Progenitor cell of endocrine pancreas (in vitro differentiated cells): Measurements from ENCODE around the gene NFIB. TPM values are rescaled to one million over a fixed set of nuclear protein-coding genes. Genes with fewer than 3 reads are reported as not detected.
A peak's percentile ranks its signal among the peaks of the same experiment; 100 is the strongest.

Source experiments
- DNase-seq: peaks from one replicate; pipeline ENCODE4 v3.0.0; 2021; ENCODE audit warnings: low spot score; ENCODE audit not compliant: unreplicated experiment
- H3K27ac Mint-ChIP-seq: 2 replicates; pipeline ENCODE4 v1.8.0; 2021; ENCODE audit warnings: mild to moderate bottlenecking, moderate library complexity, mixed read lengths
- H3K27me3 Mint-ChIP-seq: 2 replicates; pipeline ENCODE4 v1.8.0; 2021; ENCODE audit warnings: mixed read lengths
- H3K36me3 Mint-ChIP-seq: 2 replicates; pipeline ENCODE4 v1.8.0; 2022; ENCODE audit warnings: mixed read lengths; ENCODE audit not compliant: insufficient read depth
- H3K4me1 Mint-ChIP-seq: 2 replicates; pipeline ENCODE4 v1.8.0; 2021; ENCODE audit warnings: low read depth, mixed read lengths
- H3K4me3 Mint-ChIP-seq: 2 replicates; pipeline ENCODE4 v1.8.0; 2021; ENCODE audit warnings: low read depth, mild to moderate bottlenecking, moderate library complexity, mixed read lengths
- H3K9me3 Mint-ChIP-seq: 2 replicates; pipeline ENCODE4 v1.8.0; 2021; ENCODE audit warnings: low read depth, mixed read lengths
- total RNA-seq: library from RNA; stranded (reverse); gene quantifications from 2 replicates; pipeline ENCODE4 v1.2.1, GENCODE V29; 2021
- TF ChIP-seq, protein P1 (sequence below): fragments of 200-600 bp; sonication (generic); IDR thresholded peaks from one replicate; pipeline ENCODE4 v1.5.0; 2021; ENCODE audit warnings: antibody characterized with exemption, mild to moderate bottlenecking; ENCODE audit not compliant: unreplicated experiment

NFIB gene
- total RNA-seq, 1 donor from 2014 or later, result 15.5 TPM

DNA sequence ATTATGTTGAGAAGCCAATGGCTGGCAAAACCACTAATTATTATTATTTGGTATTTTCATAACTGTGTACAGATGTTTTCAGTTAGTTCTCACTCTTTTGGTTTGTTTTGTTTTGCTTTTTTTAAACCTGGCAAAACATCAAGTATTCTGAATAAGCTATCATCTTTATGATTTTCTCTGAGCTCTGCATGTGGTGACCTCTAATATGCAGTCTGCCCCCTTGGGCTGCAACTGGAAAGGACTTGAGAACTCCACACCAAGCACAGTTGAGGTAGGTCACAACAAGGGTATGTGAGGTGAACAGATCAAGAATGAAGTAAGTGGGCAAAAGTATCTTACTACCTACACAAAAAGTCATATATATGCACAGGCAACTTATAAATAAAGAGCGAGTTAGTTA is 202.2 kb downstream of the NFIB start:
- no peak for DNase-seq
- Mint-ChIP-seq H3K27ac (no peak overlapping the region), H3K27me3 (no peaks in the 10 kb centered on the region), H3K9me3 (no peaks in the 10 kb centered on the region), H3K4me1 (peaks cover 13% of the 10 kb centered on the region), H3K4me3 (no peak overlapping the region), H3K36me3 (peaks cover 8% of the 10 kb centered on the region)
- TF ChIP-seq, protein P1, sequence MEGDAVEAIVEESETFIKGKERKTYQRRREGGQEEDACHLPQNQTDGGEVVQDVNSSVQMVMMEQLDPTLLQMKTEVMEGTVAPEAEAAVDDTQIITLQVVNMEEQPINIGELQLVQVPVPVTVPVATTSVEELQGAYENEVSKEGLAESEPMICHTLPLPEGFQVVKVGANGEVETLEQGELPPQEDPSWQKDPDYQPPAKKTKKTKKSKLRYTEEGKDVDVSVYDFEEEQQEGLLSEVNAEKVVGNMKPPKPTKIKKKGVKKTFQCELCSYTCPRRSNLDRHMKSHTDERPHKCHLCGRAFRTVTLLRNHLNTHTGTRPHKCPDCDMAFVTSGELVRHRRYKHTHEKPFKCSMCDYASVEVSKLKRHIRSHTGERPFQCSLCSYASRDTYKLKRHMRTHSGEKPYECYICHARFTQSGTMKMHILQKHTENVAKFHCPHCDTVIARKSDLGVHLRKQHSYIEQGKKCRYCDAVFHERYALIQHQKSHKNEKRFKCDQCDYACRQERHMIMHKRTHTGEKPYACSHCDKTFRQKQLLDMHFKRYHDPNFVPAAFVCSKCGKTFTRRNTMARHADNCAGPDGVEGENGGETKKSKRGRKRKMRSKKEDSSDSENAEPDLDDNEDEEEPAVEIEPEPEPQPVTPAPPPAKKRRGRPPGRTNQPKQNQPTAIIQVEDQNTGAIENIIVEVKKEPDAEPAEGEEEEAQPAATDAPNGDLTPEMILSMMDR, result no peak

DNA sequence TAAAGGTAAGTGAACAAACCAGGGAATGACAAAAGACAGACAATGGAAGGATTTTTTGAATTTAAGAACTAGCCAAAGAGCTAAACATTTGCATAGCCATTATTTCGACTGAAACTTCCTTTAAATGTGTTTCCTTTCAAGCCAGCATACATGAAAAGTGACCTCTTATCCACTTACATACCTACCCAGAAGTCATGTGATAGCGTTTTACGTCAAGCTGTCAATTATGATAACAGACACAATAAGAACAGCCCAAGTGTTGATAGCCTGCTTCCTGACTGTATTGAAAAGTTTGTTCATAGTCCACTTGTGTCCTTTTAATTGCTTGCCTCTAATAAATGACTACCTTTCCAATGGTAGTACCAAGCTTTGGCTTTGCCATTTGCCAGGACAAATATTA is 206.0 kb downstream of the NFIB start:
- Mint-ChIP-seq H3K36me3 (peaks cover 5% of the 10 kb centered on the region), H3K4me1 (peaks cover 35% of the 10 kb centered on the region), H3K4me3 (no peak overlapping the region), H3K27ac (peak overlapping the region; percentile 83), H3K9me3 (no peaks in the 10 kb centered on the region), H3K27me3 (no peaks in the 10 kb centered on the region)
- TF ChIP-seq, protein P1, result no peak
- no peak for DNase-seq

DNA sequence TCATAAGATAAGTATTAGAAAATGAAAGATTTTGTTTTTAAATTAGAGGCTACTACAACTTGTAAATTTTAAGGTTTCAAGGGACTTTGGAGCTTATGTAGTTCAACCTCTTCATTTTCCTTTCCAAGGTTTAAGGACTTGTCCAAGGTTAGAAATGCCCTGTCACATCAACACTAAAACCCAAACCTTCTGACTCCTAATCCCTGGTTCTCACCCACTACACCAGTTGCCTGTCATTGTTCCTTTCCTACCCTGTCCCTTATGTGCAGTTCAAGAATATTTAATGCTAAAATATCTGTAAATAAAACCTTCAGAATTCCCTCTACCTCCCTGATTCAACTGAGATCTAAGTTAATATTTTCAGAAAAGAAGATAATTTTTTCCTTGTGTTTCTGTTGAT is 206.4 kb downstream of the NFIB start:
- no peak for DNase-seq
- no peaks in the 10 kb centered on the region for H3K27me3 Mint-ChIP-seq
- H3K4me3 Mint-ChIP-seq, result no peak overlapping the region
- H3K9me3 Mint-ChIP-seq, result no peaks in the 10 kb centered on the region
- peaks cover 2% of the 10 kb centered on the region for H3K36me3 Mint-ChIP-seq
- peaks cover 38% of the 10 kb centered on the region for H3K4me1 Mint-ChIP-seq
- peak overlapping the region; percentile 83 for H3K27ac Mint-ChIP-seq
- TF ChIP-seq, protein P1, result no peak

DNA sequence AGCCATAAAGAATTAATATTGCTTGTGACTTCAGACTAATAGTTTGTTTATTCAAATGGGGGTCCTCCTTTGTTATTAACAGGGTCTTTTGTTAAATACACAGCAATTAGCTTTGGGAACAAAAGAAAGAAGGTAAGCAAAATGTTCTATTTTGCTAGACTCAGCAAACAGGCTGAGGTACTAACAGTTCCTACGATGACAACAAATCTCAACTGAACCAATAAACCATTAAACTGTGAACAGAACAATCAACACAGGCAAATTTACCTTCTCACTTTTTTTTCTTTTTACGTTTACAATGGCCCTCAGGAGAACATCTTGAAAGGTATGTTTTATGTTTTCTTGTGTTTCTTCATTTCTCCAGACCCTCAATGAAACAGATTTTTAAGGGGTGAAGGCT is 207.2 kb downstream of the NFIB start:
- Mint-ChIP-seq H3K27ac (peak overlapping the region; percentile 53), H3K4me3 (no peak overlapping the region), H3K36me3 (peaks cover under 1% of the 10 kb centered on the region), H3K9me3 (no peaks in the 10 kb centered on the region), H3K4me1 (peaks cover 38% of the 10 kb centered on the region), H3K27me3 (no peaks in the 10 kb centered on the region)
- DNase-seq, result no peak
- TF ChIP-seq, protein P1, result no peak

DNA sequence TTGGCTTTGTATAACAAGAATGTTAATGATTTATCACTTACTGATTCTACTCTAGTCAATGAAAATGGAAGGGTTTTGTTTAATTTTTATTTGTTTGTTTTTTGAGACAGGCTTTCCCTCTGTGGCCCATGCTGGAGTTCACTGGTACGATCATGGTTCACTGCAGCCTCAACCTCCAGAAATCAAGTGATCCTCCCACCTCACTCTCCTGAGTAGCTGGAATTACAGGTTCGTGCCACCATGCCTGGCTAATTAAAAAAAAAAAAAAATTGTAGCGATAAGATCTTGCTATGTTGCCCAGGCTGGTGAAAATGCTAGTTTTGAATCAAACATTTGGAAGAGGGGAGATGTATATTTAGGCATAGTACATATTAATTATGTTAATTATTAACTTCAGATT is 209.4 kb downstream of the NFIB start:
- TF ChIP-seq, protein P1, result no peak
- H3K27ac Mint-ChIP-seq, result no peak overlapping the region

More for the DNA sequence above, 209.4 kb downstream of the NFIB start:
- Mint-ChIP-seq H3K9me3 (no peaks in the 10 kb centered on the region), H3K27me3 (no peaks in the 10 kb centered on the region), H3K36me3 (no peaks in the 10 kb centered on the region), H3K4me1 (peaks cover 38% of the 10 kb centered on the region), H3K4me3 (no peak overlapping the region)
- DNase-seq, result no peak
